HEK293 (cell line): ENCODE measurements around the gene CREG2.

Source experiments
- CTCF ChIA-PET: fragments of 350-600 bp; formaldehyde crosslinking; extraction: SDS; loops from one replicate; lab custom pipeline; 2021; ENCODE audit warnings: antibody characterized with exemption; lab: Yijun Ruan, JAX
- POLR2A ChIA-PET: fragments of 300-600 bp; formaldehyde crosslinking; extraction: SDS; loops from one replicate; lab custom pipeline; 2020; ENCODE audit warnings: antibody characterized with exemption, inconsistent platforms; lab: Yijun Ruan, JAX
- H3K27ac ChIP-seq: fragments of 200-500 bp; sonication (Bioruptor generic); 2 replicates; pipeline ENCODE4 v1.5.1; 2014; ENCODE audit warnings: low read depth, low read length, control low read depth, inconsistent platforms; ENCODE audit errors: extremely low read depth
- H3K36me3 ChIP-seq, 2 experiments: fragments of 200-500 bp in 1 of 2; sonication (Bioruptor generic) in 1 of 2; 1 replicate in 1 of 2; 2 replicates in 1 of 2; pipeline ENCODE4 v1.5.1; 2014 to 2017; ENCODE audit warnings: inconsistent platforms in 2 of 2, low read length in 2 of 2; ENCODE audit not compliant: control insufficient read depth in 2 of 2, insufficient read depth in 1 of 2
- H3K4me1 ChIP-seq: fragments of 200-500 bp; sonication (Bioruptor generic); 2 replicates; pipeline ENCODE4 v1.5.1; 2014; ENCODE audit warnings: mild to moderate bottlenecking, low read length, inconsistent platforms; ENCODE audit not compliant: control insufficient read depth, insufficient read depth
- H3K4me3 ChIP-seq: 2 replicates; pipeline ENCODE4 v1.5.1; 2011; ENCODE audit warnings: low read depth, mild to moderate bottlenecking, control low read depth, low read length, moderate library complexity
- H3K9me3 ChIP-seq: fragments of 200-500 bp; sonication (Bioruptor generic); 2 replicates; pipeline ENCODE4 v1.5.1; 2014; ENCODE audit warnings: low read depth, low read length, inconsistent platforms; ENCODE audit not compliant: control insufficient read depth, insufficient read depth
- BCL11B ChIP-seq: fragments of 450-650 bp; formaldehyde crosslinking; IDR thresholded peaks from 2 replicates; pipeline ENCODE4 v1.5.1; 2016; ENCODE audit warnings: low read depth, missing biosample characterization, missing genetic modification characterization
- KLF7 ChIP-seq: fragments of 450-650 bp; formaldehyde crosslinking; IDR thresholded peaks from 2 replicates; pipeline ENCODE4 v1.5.1; 2016; ENCODE audit warnings: missing biosample characterization, missing genetic modification characterization, borderline replicate concordance
- MYNN ChIP-seq: fragments of 450-650 bp; formaldehyde crosslinking; IDR thresholded peaks from 2 replicates; pipeline ENCODE4 v1.5.1; 2016; ENCODE audit warnings: missing biosample characterization, missing genetic modification characterization, borderline replicate concordance
- PRDM6 ChIP-seq: fragments of 450-650 bp; formaldehyde crosslinking; IDR thresholded peaks from 2 replicates; pipeline ENCODE4 v1.5.1; 2017; ENCODE audit warnings: missing biosample characterization, missing genetic modification characterization
- REPIN1 ChIP-seq: fragments of 450-650 bp; formaldehyde crosslinking; IDR thresholded peaks from 2 replicates; pipeline ENCODE4 v1.5.1; 2017; ENCODE audit warnings: missing biosample characterization, missing genetic modification characterization, low read depth
- ZBTB11 ChIP-seq: fragments of 450-650 bp; formaldehyde crosslinking; conservative IDR thresholded peaks from 2 replicates; pipeline ENCODE4 v1.5.1; 2016; ENCODE audit warnings: low read depth, missing biosample characterization, missing genetic modification characterization
- ZFHX2 ChIP-seq: fragments of 450-650 bp; formaldehyde crosslinking; conservative IDR thresholded peaks from 2 replicates; pipeline ENCODE4 v1.5.1; 2016; ENCODE audit warnings: missing biosample characterization, missing genetic modification characterization
- ZFP41 ChIP-seq: fragments of 450-650 bp; formaldehyde crosslinking; IDR thresholded peaks from 2 replicates; pipeline ENCODE4 v1.5.1; 2016; ENCODE audit warnings: missing biosample characterization, missing genetic modification characterization, borderline replicate concordance
- ZNF16 ChIP-seq: fragments of 450-650 bp; formaldehyde crosslinking; IDR thresholded peaks from 2 replicates; pipeline ENCODE4 v1.5.1; 2016; ENCODE audit warnings: low read depth, missing biosample characterization, missing genetic modification characterization
- ZNF19 ChIP-seq: fragments of 450-650 bp; formaldehyde crosslinking; IDR thresholded peaks from 2 replicates; pipeline ENCODE4; 2016; ENCODE audit warnings: missing biosample characterization, missing genetic modification characterization, low read depth
- ZNF223 ChIP-seq: fragments of 450-650 bp; formaldehyde crosslinking; IDR thresholded peaks from 2 replicates; pipeline ENCODE4 v1.5.1; 2016; ENCODE audit warnings: missing biosample characterization, missing genetic modification characterization
- ZNF26 ChIP-seq: fragments of 450-650 bp; formaldehyde crosslinking; IDR thresholded peaks from 2 replicates; pipeline ENCODE4 v1.5.1; 2016; ENCODE audit warnings: missing biosample characterization, missing genetic modification characterization
- ZNF394 ChIP-seq: fragments of 450-650 bp; formaldehyde crosslinking; IDR thresholded peaks from 2 replicates; pipeline ENCODE4 v1.5.1; 2016; ENCODE audit warnings: missing biosample characterization, missing genetic modification characterization, mild to moderate bottlenecking, moderate library complexity, borderline replicate concordance
- ZNF404 ChIP-seq: fragments of 450-650 bp; formaldehyde crosslinking; IDR thresholded peaks from 2 replicates; pipeline ENCODE4 v1.5.1; 2017; ENCODE audit warnings: missing biosample characterization, missing genetic modification characterization
- ZNF423 ChIP-seq: fragments of 450-650 bp; formaldehyde crosslinking; IDR thresholded peaks from 2 replicates; pipeline ENCODE4 v1.5.1; 2016; ENCODE audit warnings: missing biosample characterization, missing genetic modification characterization
- ZNF548 ChIP-seq: fragments of 450-650 bp; formaldehyde crosslinking; IDR thresholded peaks from 2 replicates; pipeline ENCODE4 v1.5.1; 2016; ENCODE audit warnings: missing biosample characterization, missing genetic modification characterization
- ZNF558 ChIP-seq: fragments of 450-650 bp; formaldehyde crosslinking; IDR thresholded peaks from 2 replicates; pipeline ENCODE4 v1.5.1; 2016; ENCODE audit warnings: missing biosample characterization, missing genetic modification characterization
- ZNF571 ChIP-seq: fragments of 450-650 bp; formaldehyde crosslinking; IDR thresholded peaks from 2 replicates; pipeline ENCODE4 v1.5.0; 2017; ENCODE audit warnings: missing biosample characterization, missing genetic modification characterization
- ZNF585B ChIP-seq: fragments of 450-650 bp; formaldehyde crosslinking; IDR thresholded peaks from 2 replicates; pipeline ENCODE4 v1.5.1; 2016; ENCODE audit warnings: missing biosample characterization, missing genetic modification characterization
- ZNF664 ChIP-seq: fragments of 450-650 bp; formaldehyde crosslinking; IDR thresholded peaks from 2 replicates; pipeline ENCODE4 v1.5.1; 2016; ENCODE audit warnings: missing biosample characterization, missing genetic modification characterization
- ZNF692 ChIP-seq: fragments of 450-650 bp; formaldehyde crosslinking; IDR thresholded peaks from 2 replicates; pipeline ENCODE4 v1.5.1; 2016; ENCODE audit warnings: missing biosample characterization, missing genetic modification characterization
- ZNF785 ChIP-seq: fragments of 450-650 bp; formaldehyde crosslinking; IDR thresholded peaks from 2 replicates; pipeline ENCODE4 v1.5.1; 2016; ENCODE audit warnings: missing biosample characterization, missing genetic modification characterization
- ZSCAN4 ChIP-seq: fragments of 450-650 bp; formaldehyde crosslinking; IDR thresholded peaks from 2 replicates; pipeline ENCODE4 v1.5.1; 2017; ENCODE audit warnings: missing biosample characterization, missing genetic modification characterization

The CREG2 gene

GRCh38 chr2:101310090-101310833, 77.0 kb downstream of the CREG2 start:
- ChIA-PET POLR2A (no interaction called here), CTCF (interaction anchor here (0.7 kb wide), 1 partner anchor 16 kb away, joined by 4 read pairs; no protein-coding TSS in a partner anchor)
- Histone ChIP-seq H3K27ac (no peak overlapping the region), H3K36me3 (peaks cover 0 to 8% of the 10 kb centered on the region in 2 experiments; a peak in 1 of 3 replicates), H3K9me3 (no peaks in the 10 kb centered on the region), H3K4me1 (0 out of 2 replicates have a peak, but pooled peaks cover 2% of the 10 kb centered on the region), H3K4me3 (no peak overlapping the region)
- TF ChIP-seq ZNF571 (tag by site-specific recombination): no peak
- TF ChIP-seq REPIN1 (tag by site-specific recombination): no peak
- no peak for TF ChIP-seq BCL11B (tag by site-specific recombination)
- no peak for TF ChIP-seq ZNF664 (tag by site-specific recombination)
- TF ChIP-seq ZFP41: no peak
- TF ChIP-seq ZNF404: no peak
- TF ChIP-seq ZNF26: no peak
- no peak for TF ChIP-seq KLF7
- TF ChIP-seq ZNF394 (tag by site-specific recombination): no peak
- no peak for TF ChIP-seq ZNF585B (tag by site-specific recombination)
- TF ChIP-seq PRDM6 (tag by site-specific recombination): no peak

GRCh38 chr2:101308432-101309210, 78.7 kb downstream of the CREG2 start, which contains the start of gene RNF149:
TSS of gene RNF149 (minus strand) at chr2:101308701. CDS start at chr2:101308588, 113 bp downstream.
- ChIA-PET CTCF (interaction anchor here (0.6 to 1.2 kb wide), 3 partner anchors 33 to 746 kb away, joined by 3 to 4 read pairs (median 3); partner anchors contain the start of gene CREG2), POLR2A (interaction anchor here (0.6 to 1.5 kb wide), 23 partner anchors 10 to 746 kb away, joined by 3 to 10 read pairs (median 4); partner anchors contain the start of genes CNOT11, PDCL3 and RPL31)
- H3K9me3 ChIP-seq: no peaks in the 10 kb centered on the region
- H3K4me3 ChIP-seq: peak within 1 kb of the TSS; percentile 81
- peaks cover 0 to 14% of the 10 kb centered on the region in 2 experiments; a peak in 1 of 3 replicates for H3K36me3 ChIP-seq
- H3K27ac ChIP-seq: peak within 1 kb of the TSS; percentile 76
- 0 out of 2 replicates have a peak, but pooled peaks cover 3% of the 10 kb centered on the region for H3K4me1 ChIP-seq
- TF ChIP-seq ZNF423 (tag by site-specific recombination) (no peak), ZNF558 (tag by site-specific recombination) (no peak), ZNF223 (tag by site-specific recombination) (peak; percentile 53; the same call in 1 of the 2 replicates), ZNF548 (tag by site-specific recombination) (no peak), ZSCAN4 (tag by site-specific recombination) (no peak; the same call in 1 of the 2 replicates), ZBTB11 (tag by site-specific recombination) (peak; percentile 22; the same call in 1 of the 2 replicates), ZNF19 (tag by site-specific recombination) (no peak), ZFP41 (no peak), ZNF785 (no peak), ZNF692 (peak; percentile 37; the same call in 1 of the 2 replicates), ZNF16 (tag by site-specific recombination) (no peak), ZFHX2 (no peak; the same call in none of the 2 replicates), MYNN (tag by site-specific recombination) (no peak)
